ENCODE measurements around the gene SORCS1.

Gene SORCS1

GRCh38 chr10:106652279-106652678 is 512.2 kb downstream of the SORCS1 start:
- H2AK5ac ChIP-seq (ENCODE audit: low read length), result no peak overlapping the region
- H3K27me3 ChIP-seq (ENCODE audit: insufficient read depth, low read length, poor library complexity), result no peaks in the 10 kb centered on the region
- H2BK15ac ChIP-seq (replicated peaks; ENCODE audit: low read depth), result no peak overlapping the region
- no peaks in the 10 kb centered on the region for H3K79me1 ChIP-seq (ENCODE audit: low read length)
- no peak overlapping the region for H3K23ac ChIP-seq (ENCODE audit: low read length)
- no peak overlapping the region for H3K56ac ChIP-seq (ENCODE audit: low read length)
- H3K9ac ChIP-seq (ENCODE audit: low read length), result no peak overlapping the region
- H4K8ac ChIP-seq (ENCODE audit: low read depth, low read length), result no peak overlapping the region
- no peak overlapping the region for H3K27ac ChIP-seq (ENCODE audit: low read depth, low read length)
- no peak overlapping the region for H2BK120ac ChIP-seq (ENCODE audit: low read depth, low read length)
- no peak overlapping the region for H2BK5ac ChIP-seq (ENCODE audit: low read length)
- no peak overlapping the region for H3K4ac ChIP-seq (ENCODE audit: low read depth, low read length)
- no peak overlapping the region for H3K4me2 ChIP-seq (ENCODE audit: low read length)
- no CpG with 5 or more reads among the region's 9 CpGs for WGBS (ENCODE audit: extremely low coverage, insufficient coverage, low lambda C conversion rate)
- H3K18ac ChIP-seq (ENCODE audit: low read length), result no peak overlapping the region
- H3K79me2 ChIP-seq (ENCODE audit: control insufficient read depth, insufficient read depth, low read length), result no peaks in the 10 kb centered on the region
- H3K36me3 ChIP-seq (ENCODE audit: control insufficient read depth, insufficient read depth, low read length), result no peaks in the 10 kb centered on the region
- H3K4me3 ChIP-seq (ENCODE audit: low read length), result no peak overlapping the region
- no peaks in the 10 kb centered on the region for H3K4me1 ChIP-seq (ENCODE audit: control insufficient read depth, low read depth, low read length)
- no peak overlapping the region for H4K5ac ChIP-seq (ENCODE audit: low read length)
- no peak for DNase-seq

- Histone ChIP-seq H2BK120ac (ENCODE audit: low read depth, low read length) (no peak overlapping the region), H3K4me3 (ENCODE audit: low read length) (no peak overlapping the region), H3K79me2 (ENCODE audit: control insufficient read depth, insufficient read depth, low read length) (no peaks in the 10 kb centered on the region), H3K4me2 (ENCODE audit: low read length) (no peak overlapping the region), H4K8ac (ENCODE audit: low read depth, low read length) (no peak overlapping the region), H4K5ac (ENCODE audit: low read length) (no peak overlapping the region), H3K36me3 (ENCODE audit: control insufficient read depth, insufficient read depth, low read length) (no peaks in the 10 kb centered on the region), H3K27me3 (ENCODE audit: insufficient read depth, low read length, poor library complexity) (no peaks in the 10 kb centered on the region), H3K18ac (ENCODE audit: low read length) (no peak overlapping the region), H3K4me1 (ENCODE audit: control insufficient read depth, low read depth, low read length) (no peaks in the 10 kb centered on the region), H3K79me1 (ENCODE audit: low read length) (no peaks in the 10 kb centered on the region), H2BK5ac (ENCODE audit: low read length) (no peak overlapping the region), H3K4ac (ENCODE audit: low read depth, low read length) (no peak overlapping the region), H3K56ac (ENCODE audit: low read length) (no peak overlapping the region), H3K23ac (ENCODE audit: low read length) (no peak overlapping the region), H2AK5ac (ENCODE audit: low read length) (no peak overlapping the region), H3K27ac (ENCODE audit: low read depth, low read length) (no peak overlapping the region), H3K9ac (ENCODE audit: low read length) (no peak overlapping the region), H2BK15ac (replicated peaks; ENCODE audit: low read depth) (no peak overlapping the region)
- DNase-seq, result no peak
- WGBS (ENCODE audit: extremely low coverage, insufficient coverage, low lambda C conversion rate), result no CpG with 5 or more reads among the region's 14 CpGs
Observed at GRCh38 chr10:106648534-106649481, 515.7 kb downstream of the SORCS1 start.

- Histone ChIP-seq H3K4me3 (ENCODE audit: low read length) (no peak overlapping the region), H2BK120ac (ENCODE audit: low read depth, low read length) (no peak overlapping the region), H2BK5ac (ENCODE audit: low read length) (no peak overlapping the region), H3K4ac (ENCODE audit: low read depth, low read length) (no peak overlapping the region), H3K27ac (ENCODE audit: low read depth, low read length) (no peak overlapping the region), H2AK5ac (ENCODE audit: low read length) (no peak overlapping the region), H3K79me2 (ENCODE audit: control insufficient read depth, insufficient read depth, low read length) (no peaks in the 10 kb centered on the region), H3K23ac (ENCODE audit: low read length) (no peak overlapping the region), H3K4me2 (ENCODE audit: low read length) (no peak overlapping the region), H3K18ac (ENCODE audit: low read length) (no peak overlapping the region), H3K56ac (ENCODE audit: low read length) (no peak overlapping the region), H3K79me1 (ENCODE audit: low read length) (no peaks in the 10 kb centered on the region), H3K27me3 (ENCODE audit: insufficient read depth, low read length, poor library complexity) (no peaks in the 10 kb centered on the region), H4K5ac (ENCODE audit: low read length) (no peak overlapping the region), H4K8ac (ENCODE audit: low read depth, low read length) (no peak overlapping the region), H3K9ac (ENCODE audit: low read length) (no peak overlapping the region), H3K4me1 (ENCODE audit: control insufficient read depth, low read depth, low read length) (no peaks in the 10 kb centered on the region), H3K36me3 (ENCODE audit: control insufficient read depth, insufficient read depth, low read length) (no peaks in the 10 kb centered on the region), H2BK15ac (replicated peaks; ENCODE audit: low read depth) (no peak overlapping the region)
- WGBS (ENCODE audit: extremely low coverage, insufficient coverage, low lambda C conversion rate), result no CpG with 5 or more reads among the region's 1 CpG
- DNase-seq, result no peak
Observed at GRCh38 chr10:106643473-106643872, 521.0 kb downstream of the SORCS1 start.

- no peak overlapping the region for H3K4me2 ChIP-seq (ENCODE audit: low read length)
- no peak overlapping the region for H3K4ac ChIP-seq (ENCODE audit: low read depth, low read length)
- no peak overlapping the region for H2AK5ac ChIP-seq (ENCODE audit: low read length)
- no peaks in the 10 kb centered on the region for H3K36me3 ChIP-seq (ENCODE audit: control insufficient read depth, insufficient read depth, low read length)
- H3K23ac ChIP-seq (ENCODE audit: low read length), result no peak overlapping the region
- H3K79me1 ChIP-seq (ENCODE audit: low read length), result no peaks in the 10 kb centered on the region
- no peak overlapping the region for H4K8ac ChIP-seq (ENCODE audit: low read depth, low read length)
- no peak for DNase-seq
- H2BK15ac ChIP-seq (replicated peaks; ENCODE audit: low read depth), result no peak overlapping the region
- H2BK5ac ChIP-seq (ENCODE audit: low read length), result no peak overlapping the region
- H3K9ac ChIP-seq (ENCODE audit: low read length), result no peak overlapping the region
- H3K27me3 ChIP-seq (ENCODE audit: insufficient read depth, low read length, poor library complexity), result no peaks in the 10 kb centered on the region
- no peak overlapping the region for H3K18ac ChIP-seq (ENCODE audit: low read length)
- no peak overlapping the region for H3K56ac ChIP-seq (ENCODE audit: low read length)
- no peak overlapping the region for H3K4me3 ChIP-seq (ENCODE audit: low read length)
- no peaks in the 10 kb centered on the region for H3K4me1 ChIP-seq (ENCODE audit: control insufficient read depth, low read depth, low read length)
- H3K27ac ChIP-seq (ENCODE audit: low read depth, low read length), result no peak overlapping the region
- H4K5ac ChIP-seq (ENCODE audit: low read length), result no peak overlapping the region
- H2BK120ac ChIP-seq (ENCODE audit: low read depth, low read length), result no peak overlapping the region
- H3K79me2 ChIP-seq (ENCODE audit: control insufficient read depth, insufficient read depth, low read length), result no peaks in the 10 kb centered on the region
Observed at GRCh38 chr10:106637873-106638272, 526.6 kb downstream of the SORCS1 start.

GRCh38 chr10:106636766-106637491 is 527.6 kb downstream of the SORCS1 start:
- no peak overlapping the region for H4K5ac ChIP-seq (ENCODE audit: low read length)
- H3K36me3 ChIP-seq (ENCODE audit: control insufficient read depth, insufficient read depth, low read length), result no peaks in the 10 kb centered on the region
- H3K27me3 ChIP-seq (ENCODE audit: insufficient read depth, low read length, poor library complexity), result no peaks in the 10 kb centered on the region
- no peak overlapping the region for H3K4ac ChIP-seq (ENCODE audit: low read depth, low read length)
- H3K56ac ChIP-seq (ENCODE audit: low read length), result no peak overlapping the region
- no peak for DNase-seq
- no peaks in the 10 kb centered on the region for H3K79me1 ChIP-seq (ENCODE audit: low read length)
- H3K9ac ChIP-seq (ENCODE audit: low read length), result no peak overlapping the region
- no peak overlapping the region for H3K4me2 ChIP-seq (ENCODE audit: low read length)
- no CpG with 5 or more reads among the region's 4 CpGs for WGBS (ENCODE audit: extremely low coverage, insufficient coverage, low lambda C conversion rate)
- H2BK15ac ChIP-seq (replicated peaks; ENCODE audit: low read depth), result no peak overlapping the region
- no peak overlapping the region for H2BK5ac ChIP-seq (ENCODE audit: low read length)
- H3K27ac ChIP-seq (ENCODE audit: low read depth, low read length), result no peak overlapping the region
- H4K8ac ChIP-seq (ENCODE audit: low read depth, low read length), result no peak overlapping the region
- no peak overlapping the region for H2AK5ac ChIP-seq (ENCODE audit: low read length)
- H2BK120ac ChIP-seq (ENCODE audit: low read depth, low read length), result no peak overlapping the region
- no peak overlapping the region for H3K4me3 ChIP-seq (ENCODE audit: low read length)
- H3K4me1 ChIP-seq (ENCODE audit: control insufficient read depth, low read depth, low read length), result no peaks in the 10 kb centered on the region
- H3K79me2 ChIP-seq (ENCODE audit: control insufficient read depth, insufficient read depth, low read length), result no peaks in the 10 kb centered on the region
- no peak overlapping the region for H3K18ac ChIP-seq (ENCODE audit: low read length)
- H3K23ac ChIP-seq (ENCODE audit: low read length), result no peak overlapping the region

All from mesendoderm (in vitro differentiated cells).